Lower leg skin (tissue), 3 donors: Measurements from ENCODE around the gene COMMD1.

ENCODE experiments used
- CTCF ChIP-seq, 3 donors: fragments of 450-650 bp; IDR thresholded peaks; one replicate each; pipeline ENCODE4 v1.5.1; 2016; ENCODE audit warnings: antibody characterized with exemption in 3 of 3, mild to moderate bottlenecking in 3 of 3, moderate library complexity in 2 of 3
- POLR2A ChIP-seq, 2 donors: fragments of 450-650 bp; IDR thresholded peaks; one replicate each; pipeline ENCODE4 v1.6.1; 2016 to 2017; ENCODE audit warnings: antibody characterized with exemption in 2 of 2, mild to moderate bottlenecking in 1 of 2, moderate library complexity in 1 of 2

DNA sequence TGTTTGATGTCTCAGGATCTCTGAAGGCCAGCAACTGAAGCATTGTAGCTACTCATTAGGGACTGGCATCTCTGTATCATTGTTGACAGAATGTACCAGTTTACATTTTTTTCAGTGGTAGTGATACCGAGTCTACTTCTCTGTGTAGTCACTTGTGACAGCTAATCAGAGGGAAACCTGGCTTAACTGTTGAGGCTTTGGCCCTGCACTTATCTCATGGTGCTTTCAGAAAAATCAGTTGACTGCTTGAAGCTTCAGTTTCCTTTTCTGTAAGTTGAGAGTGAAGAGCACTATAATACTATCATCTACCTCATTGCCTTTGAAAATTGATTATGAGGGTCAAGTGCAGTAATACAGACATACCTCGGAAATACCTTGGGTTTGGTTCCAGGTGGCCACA lies 90.0 kb downstream of the COMMD1 start:
- no peak for TF ChIP-seq CTCF (IDR thresholded peaks at IDR 0.05)
- no peak for TF ChIP-seq POLR2A (IDR thresholded peaks at IDR 0.05)
